HG02943 (cell line): ENCODE data around the gene ZNF883.
"Not testable (repeated sequence)": the region's sequence is repeated elsewhere in the genome, so short reads cannot be mapped to it uniquely, and the experiment has no call there.

Experiments
- ATAC-seq: cut with Tn5 transposase; IDR thresholded peaks from one replicate; pipeline ENCODE4 v1.9.1; 2021; ENCODE audit warnings: mild to moderate bottlenecking, low read depth, moderate library complexity; ENCODE audit not compliant: unreplicated experiment

Gene ZNF883

GRCh38 chr9:113011911-113012381 is at the start of gene ZNF883:
TSS of gene ZNF883 (minus strand) at chr9:113012192.
- ATAC-seq, result no peak

- not testable (repeated sequence) for ATAC-seq
Observed at GRCh38 chr9:113061072-113061850, 49.3 kb upstream of the ZNF883 start.

GRCh38 chr9:113059581-113060284 is 47.7 kb upstream of the ZNF883 start:
- ATAC-seq, result not testable (repeated sequence)

- ATAC-seq, result no peak
Observed at GRCh38 chr9:113057193-113057592, 45.2 kb upstream of the ZNF883 start.

GRCh38 chr9:113056191-113057106 is 44.5 kb upstream of the ZNF883 start, which contains the start of gene ZFP37:
TSS of gene ZFP37 (minus strand) at chr9:113056724. CDS start at chr9:113056688, 36 bp downstream.
- ATAC-seq, result peak; percentile 73

GRCh38 chr9:113042884-113043657 is 31.1 kb upstream of the ZNF883 start:
- no peak for ATAC-seq

- no peak for ATAC-seq
Observed at GRCh38 chr9:113026200-113026599, 14.2 kb upstream of the ZNF883 start.

- no peak for ATAC-seq
Observed at GRCh38 chr9:113018247-113018646, 6.3 kb upstream of the ZNF883 start.

GRCh38 chr9:113012492-113012891 is 500 bp upstream of the ZNF883 start:
- no peak for ATAC-seq

GRCh38 chr9:113005777-113006176 is 6.2 kb downstream of the ZNF883 start:
- ATAC-seq, result no peak

GRCh38 chr9:112997236-112997941 is 14.6 kb downstream of the ZNF883 start:
- no peak for ATAC-seq

GRCh38 chr9:112971415-112971814 is 40.6 kb downstream of the ZNF883 start:
- ATAC-seq, result no peak

GRCh38 chr9:112970939-112971338 is 41.1 kb downstream of the ZNF883 start:
- ATAC-seq, result no peak

- no peak for ATAC-seq
Observed at GRCh38 chr9:112969730-112970129, 42.3 kb downstream of the ZNF883 start.

- no peak for ATAC-seq
Observed at GRCh38 chr9:112955550-112955949, 56.4 kb downstream of the ZNF883 start.

GRCh38 chr9:112945620-112946208 is 66.3 kb downstream of the ZNF883 start:
- ATAC-seq, result no peak

- ATAC-seq, result no peak
Observed at GRCh38 chr9:112939418-112939817, 72.6 kb downstream of the ZNF883 start.

GRCh38 chr9:112933696-112934095 is 78.3 kb downstream of the ZNF883 start:
- no peak for ATAC-seq
